Upper lobe of left lung (tissue), 4 donors: ENCODE measurements around the gene SOWAHC.

Experiments
- POLR2A ChIP-seq, 4 donors: fragments of 450-650 bp; IDR thresholded peaks; one replicate each; pipeline ENCODE4 v1.5.1; 2016 to 2017; ENCODE audit warnings: antibody characterized with exemption in 4 of 4, mild to moderate bottlenecking in 2 of 4
- TF ChIP-seq, protein P1 (sequence below), 6 experiments: fragments of 450-650 bp in 4 of 6; fragments of 200-600 bp in 2 of 6; sonication (generic) in 2 of 6; IDR thresholded peaks; one replicate each; pipeline ENCODE4 v1.5.1; 2016 to 2019; ENCODE audit warnings: antibody characterized with exemption in 6 of 6

DNA sequence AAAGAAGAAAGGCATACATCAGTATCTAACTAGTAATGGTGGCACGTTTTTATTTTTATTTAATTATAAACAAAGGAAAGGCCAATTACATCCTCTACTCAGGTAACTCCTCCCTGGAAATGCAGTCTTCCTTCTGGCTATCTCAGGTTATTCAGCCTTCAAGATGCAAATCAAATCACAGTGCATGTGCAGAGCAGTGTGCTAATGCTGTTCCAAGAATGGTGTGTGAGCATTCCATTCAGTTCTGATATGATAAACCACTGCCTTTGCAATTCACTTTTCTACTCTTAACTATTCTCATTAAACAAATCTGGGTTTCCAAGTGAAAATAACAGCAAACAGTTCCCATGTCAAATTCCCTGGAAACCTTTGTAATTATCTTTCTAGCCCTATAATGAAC, 38.8 kb upstream of the SOWAHC start:
- TF ChIP-seq, protein P1, sequence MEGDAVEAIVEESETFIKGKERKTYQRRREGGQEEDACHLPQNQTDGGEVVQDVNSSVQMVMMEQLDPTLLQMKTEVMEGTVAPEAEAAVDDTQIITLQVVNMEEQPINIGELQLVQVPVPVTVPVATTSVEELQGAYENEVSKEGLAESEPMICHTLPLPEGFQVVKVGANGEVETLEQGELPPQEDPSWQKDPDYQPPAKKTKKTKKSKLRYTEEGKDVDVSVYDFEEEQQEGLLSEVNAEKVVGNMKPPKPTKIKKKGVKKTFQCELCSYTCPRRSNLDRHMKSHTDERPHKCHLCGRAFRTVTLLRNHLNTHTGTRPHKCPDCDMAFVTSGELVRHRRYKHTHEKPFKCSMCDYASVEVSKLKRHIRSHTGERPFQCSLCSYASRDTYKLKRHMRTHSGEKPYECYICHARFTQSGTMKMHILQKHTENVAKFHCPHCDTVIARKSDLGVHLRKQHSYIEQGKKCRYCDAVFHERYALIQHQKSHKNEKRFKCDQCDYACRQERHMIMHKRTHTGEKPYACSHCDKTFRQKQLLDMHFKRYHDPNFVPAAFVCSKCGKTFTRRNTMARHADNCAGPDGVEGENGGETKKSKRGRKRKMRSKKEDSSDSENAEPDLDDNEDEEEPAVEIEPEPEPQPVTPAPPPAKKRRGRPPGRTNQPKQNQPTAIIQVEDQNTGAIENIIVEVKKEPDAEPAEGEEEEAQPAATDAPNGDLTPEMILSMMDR (IDR thresholded peaks at IDR 0.05) = no peak
- no peak for TF ChIP-seq POLR2A (IDR thresholded peaks at IDR 0.05)
